ENCODE results near the gene EXOC6B. TPM values are rescaled to one million over a fixed set of nuclear protein-coding genes. Genes with fewer than 3 reads are reported as not detected.

EXOC6B gene
- total RNA-seq, 1 donor from 2014 or later, result 49.9 TPM

DNA sequence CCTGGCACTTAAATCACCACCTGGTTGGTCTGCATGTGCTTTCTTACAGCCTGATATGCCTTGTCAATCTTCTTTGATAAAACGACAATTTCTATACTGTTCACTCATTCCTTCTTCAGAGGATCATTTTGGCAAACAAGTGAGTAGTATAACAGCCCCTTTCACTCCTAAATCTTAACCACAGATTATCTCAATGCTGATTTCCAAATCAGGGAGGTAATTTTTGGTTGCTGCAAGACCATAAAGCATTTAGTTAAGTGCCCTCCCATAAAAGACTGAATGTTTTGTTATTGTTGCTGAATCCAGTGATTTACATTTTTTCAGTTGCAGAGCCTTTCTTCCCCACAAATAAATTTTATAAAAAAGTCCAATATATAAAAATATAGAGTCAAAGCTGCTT is 549.0 kb downstream of the EXOC6B start:
- intact Hi-C loops (cut with DNase I), result no loop called here
- ATAC-seq (no peak), DNase-seq (ENCODE audit: low spot score) (no peak)

GRCh38 chr2:72276356-72276755 is 549.5 kb downstream of the EXOC6B start:
- intact Hi-C loops (cut with DNase I), result no loop called here
- DNase-seq (ENCODE audit: low spot score), result no peak
- ATAC-seq, result no peak

DNA sequence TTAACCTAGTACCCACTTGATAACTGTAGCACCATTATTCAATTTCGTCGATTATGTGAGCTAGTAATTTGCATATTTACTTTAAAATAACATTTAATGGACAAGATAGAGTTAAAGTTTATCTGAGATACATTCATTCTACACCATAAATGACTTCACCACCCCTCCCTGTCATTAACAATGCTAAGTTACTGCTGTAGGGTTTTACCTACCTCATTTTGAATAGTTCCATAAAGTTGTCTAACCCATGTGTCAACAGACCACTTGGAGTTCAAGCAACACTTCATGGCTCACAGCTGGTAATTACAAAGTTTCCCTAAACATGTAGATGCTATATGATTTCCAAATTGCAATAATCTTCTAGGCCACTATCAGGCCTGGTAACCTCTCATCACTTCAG is 550.7 kb downstream of the EXOC6B start:
- intact Hi-C loops (cut with DNase I), result no loop called here
- ATAC-seq (no peak), DNase-seq (ENCODE audit: low spot score) (no peak)

DNA sequence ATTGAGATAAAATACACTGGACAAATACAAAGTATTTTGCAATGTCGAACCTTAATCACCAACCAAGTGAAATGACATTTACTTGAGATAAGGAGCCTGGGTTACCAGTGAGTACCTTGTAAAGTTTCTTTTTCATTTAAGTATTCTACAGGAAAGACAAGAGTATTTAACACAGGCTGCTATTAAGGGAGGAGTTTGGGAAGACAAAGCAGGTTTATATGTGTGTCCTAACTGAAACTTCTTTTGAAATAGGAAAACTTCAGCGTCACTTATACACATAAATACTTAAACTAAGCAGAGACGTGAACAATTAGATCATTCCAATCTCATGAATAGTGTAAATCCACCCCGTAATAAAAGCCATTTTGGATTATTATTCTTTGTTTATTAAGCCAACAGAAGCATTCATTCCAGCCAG is 551.4 kb downstream of the EXOC6B start:
- intact Hi-C loops (cut with DNase I), result no loop called here
- ATAC-seq, result no peak

GRCh38 chr2:72273384-72273783 is 552.4 kb downstream of the EXOC6B start:
- intact Hi-C loops (cut with DNase I), result no loop called here
- no peak for ATAC-seq
- no peak for DNase-seq (ENCODE audit: low spot score)

More for the DNA sequence above, 551.4 kb downstream of the EXOC6B start:
- DNase-seq (ENCODE audit: low spot score), result no peak

DNA sequence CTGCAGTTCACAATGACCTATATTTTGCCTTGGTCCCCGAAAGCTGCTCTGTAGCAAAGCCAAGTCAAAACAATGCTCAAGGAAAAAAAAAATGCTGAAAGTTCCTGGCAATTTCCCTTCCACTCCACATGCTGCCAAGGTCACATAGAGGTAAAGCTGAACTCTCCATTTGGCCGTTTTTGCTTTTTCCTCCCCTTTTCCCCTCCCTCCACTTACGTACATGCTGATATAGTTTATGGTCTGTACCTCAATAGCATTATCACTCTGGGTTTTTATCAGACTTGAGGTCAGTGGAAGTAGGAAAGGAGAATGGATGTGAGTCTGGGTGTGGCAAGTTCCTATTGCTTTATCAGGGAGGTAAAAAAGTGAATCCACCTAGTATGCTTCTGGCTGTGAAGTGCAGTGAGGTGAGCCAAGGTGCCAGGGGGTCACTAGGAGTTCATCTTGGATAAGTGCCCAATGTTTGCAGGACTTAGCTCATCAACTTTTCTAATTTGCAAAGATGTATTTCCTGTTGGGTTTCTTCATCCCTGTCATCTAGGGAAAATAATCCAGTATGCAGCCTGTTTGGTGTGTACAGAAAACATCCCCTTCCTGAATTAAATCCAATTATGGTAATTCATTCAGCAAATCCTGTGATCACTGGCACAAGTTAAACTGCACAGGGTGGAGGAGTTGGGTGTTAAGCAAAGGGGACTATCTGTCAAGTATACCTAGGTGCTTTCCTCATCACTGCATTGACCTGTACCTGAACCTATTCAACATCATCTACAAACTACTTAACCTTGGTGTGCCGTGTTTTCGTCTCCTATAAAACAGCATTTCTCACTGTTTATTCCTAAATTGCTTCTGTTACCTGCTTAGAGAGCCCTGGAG is 553.8 kb downstream of the EXOC6B start:
- DNase-seq (ENCODE audit: low spot score), result no peak
- ATAC-seq, result no peak

DNA sequence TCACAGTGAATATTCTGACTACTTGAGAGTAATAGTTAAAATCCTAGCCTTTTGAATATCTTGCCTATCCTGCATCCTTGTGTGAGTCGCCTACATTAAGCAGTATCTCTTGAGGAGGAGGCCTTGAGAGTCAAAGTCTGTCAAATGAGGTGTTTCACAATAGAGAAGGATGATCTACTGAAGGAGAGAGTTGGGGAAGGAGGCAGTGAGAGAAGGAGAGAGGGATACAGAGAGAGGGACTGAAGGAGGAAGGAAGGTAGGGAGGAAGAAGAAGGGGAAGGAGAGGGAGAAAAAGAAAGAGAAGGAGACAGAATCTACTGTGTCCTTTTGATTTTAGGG is 554.6 kb downstream of the EXOC6B start:
- no peak for ATAC-seq
- intact Hi-C loops (cut with DNase I), result no loop called here
- DNase-seq (ENCODE audit: low spot score), result no peak

More for the DNA sequence above, 553.8 kb downstream of the EXOC6B start:
- intact Hi-C loops (cut with DNase I), result no loop called here

DNA sequence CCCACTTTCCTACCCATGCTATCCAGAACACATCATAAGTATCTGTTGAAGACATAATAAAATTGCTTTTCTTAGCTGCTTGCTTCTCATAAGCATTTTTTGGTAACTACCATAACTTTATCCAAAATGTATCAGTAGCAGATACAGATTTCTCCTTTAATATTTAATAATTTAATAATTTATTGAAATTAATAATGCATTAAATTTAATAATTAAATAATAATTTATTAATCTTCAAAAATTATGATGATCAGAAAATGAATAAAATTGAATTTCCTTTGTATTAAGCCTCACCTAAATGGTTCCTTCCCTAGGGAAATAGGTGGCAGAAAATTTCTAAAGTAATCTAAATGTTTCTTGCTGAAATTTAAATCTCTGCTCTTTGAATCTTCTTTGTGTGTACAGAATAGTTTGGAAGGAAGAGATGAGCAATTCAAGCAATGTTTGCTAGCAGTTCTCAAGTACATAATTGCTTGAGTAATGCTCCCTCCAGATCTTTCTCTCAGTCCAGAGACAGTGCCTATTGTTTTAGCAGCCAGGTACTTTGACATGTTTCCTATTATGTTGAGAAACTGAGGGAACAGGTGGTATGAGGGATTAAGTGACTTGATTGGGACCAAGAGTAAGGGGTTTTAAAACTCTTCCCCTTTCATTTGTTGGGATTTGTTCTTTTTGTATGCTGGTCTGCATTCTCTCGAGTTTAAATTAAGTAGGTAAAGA is 555.1 kb downstream of the EXOC6B start:
- no peak for ATAC-seq
- intact Hi-C loops (cut with DNase I), result no loop called here
- no peak for DNase-seq (ENCODE audit: low spot score)

DNA sequence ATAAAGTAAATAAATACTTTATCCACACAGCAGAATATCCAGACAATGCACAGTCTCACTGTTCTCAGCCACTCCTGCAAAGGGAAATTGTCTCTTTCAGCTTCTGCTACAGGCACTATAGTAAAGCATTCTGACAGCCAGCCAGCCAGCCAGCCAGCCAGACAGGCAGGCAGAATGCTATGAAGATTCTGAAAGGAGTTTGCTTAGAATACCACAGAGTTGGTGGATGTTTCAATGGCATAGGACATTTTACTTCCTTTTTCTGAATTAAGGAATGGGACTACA is 562.1 kb downstream of the EXOC6B start:
- intact Hi-C loops (cut with DNase I), result no loop called here
- DNase-seq (ENCODE audit: low spot score), result no peak
- no peak for ATAC-seq

DNA sequence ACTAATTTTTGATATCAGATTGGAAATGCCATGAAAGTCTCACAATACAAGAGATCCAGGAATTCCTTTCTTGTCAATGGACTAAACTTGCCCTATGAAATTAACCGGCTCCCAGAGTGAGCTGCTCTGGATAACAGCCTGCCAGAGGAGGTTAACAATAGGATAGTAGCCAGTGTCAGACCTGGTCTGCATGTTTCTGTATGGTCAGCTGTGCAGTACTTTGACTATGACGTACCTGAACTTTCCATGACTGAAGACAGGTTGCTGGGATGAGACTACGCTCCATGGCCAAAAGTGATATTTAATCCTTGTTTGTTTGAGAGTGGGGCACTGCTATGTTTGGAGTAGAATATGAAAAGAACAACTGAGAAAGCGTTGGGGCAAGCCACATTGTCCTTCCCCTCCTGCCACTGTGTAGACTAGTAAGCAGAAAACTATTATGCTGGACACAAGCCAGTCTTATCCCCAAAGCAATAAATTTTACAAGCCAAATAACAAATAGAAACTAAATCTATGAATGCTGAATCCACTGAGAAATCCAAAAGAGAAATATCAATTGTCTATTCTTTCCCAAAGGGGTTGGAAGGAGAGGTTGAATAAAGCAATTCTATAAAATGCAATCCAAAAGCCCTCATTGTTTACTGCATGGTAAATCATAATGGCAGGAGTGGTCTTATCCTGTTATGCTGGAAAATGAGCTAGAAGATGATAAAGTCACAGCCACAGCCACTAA is 562.6 kb downstream of the EXOC6B start:
- intact Hi-C loops (cut with DNase I), result no loop called here
- ATAC-seq, result no peak
- DNase-seq (ENCODE audit: low spot score), result no peak

DNA sequence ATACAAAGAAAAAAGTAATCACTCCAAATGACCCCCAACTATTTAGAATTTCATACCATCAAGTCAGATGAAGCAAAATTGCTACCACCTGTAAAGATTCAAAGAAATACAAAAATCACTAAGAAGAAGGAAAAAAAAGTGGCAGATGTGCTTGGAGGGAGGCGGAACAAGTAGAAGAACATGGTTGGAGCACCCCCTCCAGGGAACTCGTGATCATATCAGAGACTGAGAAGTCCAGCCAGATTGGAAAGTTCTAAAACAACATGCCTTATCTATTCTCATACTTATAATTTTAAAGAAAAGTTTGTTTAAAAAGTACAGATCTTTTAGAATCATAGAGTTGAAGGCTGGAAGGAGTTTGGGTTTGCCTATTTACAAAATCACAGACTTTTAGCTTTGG is 564.8 kb downstream of the EXOC6B start:
- DNase-seq (ENCODE audit: low spot score), result no peak
- no peak for ATAC-seq
- intact Hi-C loops (cut with DNase I), result no loop called here

GRCh38 chr2:72255540-72255939 is 570.3 kb downstream of the EXOC6B start:
- no peak for ATAC-seq
- intact Hi-C loops (cut with DNase I), result no loop called here
- DNase-seq (ENCODE audit: low spot score), result no peak

DNA sequence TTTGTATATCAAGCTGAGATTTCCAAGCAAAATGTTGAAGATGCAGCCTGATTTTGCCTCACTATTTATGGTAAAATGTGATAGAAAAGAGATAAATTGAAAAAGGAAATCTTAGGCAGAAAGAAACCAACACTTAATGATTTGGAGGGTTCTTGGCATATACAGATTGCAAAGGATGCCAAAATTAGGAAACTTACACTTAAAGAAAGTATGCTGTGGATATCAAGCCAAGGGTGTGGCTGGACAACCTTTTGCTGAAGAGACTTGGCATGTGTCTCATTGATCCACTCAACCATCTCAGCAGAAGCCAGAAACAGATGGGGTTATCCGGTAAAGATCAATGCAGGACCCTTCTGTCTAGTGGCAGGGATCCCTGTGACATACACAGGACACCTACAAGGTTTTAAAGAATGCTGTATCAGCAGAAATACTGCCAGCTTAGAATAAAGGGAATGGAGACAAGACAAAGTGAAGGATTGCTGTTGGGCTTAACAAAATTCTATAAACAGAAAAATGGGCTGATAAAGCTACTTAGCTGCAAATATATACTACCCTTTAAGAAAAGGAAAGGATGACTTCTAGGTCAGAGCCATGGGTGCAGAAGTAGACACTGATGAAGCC is 570.9 kb downstream of the EXOC6B start:
- intact Hi-C loops (cut with DNase I), result no loop called here
- DNase-seq (ENCODE audit: low spot score) (no peak), ATAC-seq (no peak)

GRCh38 chr2:72238311-72238710 is 587.5 kb downstream of the EXOC6B start:
- intact Hi-C loops (cut with DNase I), result no loop called here
- DNase-seq (ENCODE audit: low spot score) (no peak), ATAC-seq (no peak)

DNA sequence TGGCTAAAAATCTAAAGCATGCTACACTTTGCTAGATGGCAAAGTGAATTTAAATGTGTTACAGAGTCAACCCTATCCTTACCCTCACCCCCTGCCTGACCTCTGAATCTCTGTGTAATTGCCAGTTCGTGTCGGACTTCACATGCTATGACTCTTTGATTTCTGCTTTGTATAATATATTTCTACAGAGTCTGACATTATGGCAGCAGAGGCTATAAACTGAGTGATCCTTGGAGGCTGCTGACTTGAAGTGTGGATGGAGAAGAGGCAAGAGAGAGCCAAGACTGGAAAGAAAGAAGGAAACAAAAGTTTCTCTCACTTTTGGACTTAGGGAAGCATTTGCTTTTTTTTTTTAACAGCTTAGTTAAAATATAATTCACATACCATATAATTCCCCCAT is 588.3 kb downstream of the EXOC6B start:
- intact Hi-C loops (cut with DNase I), result no loop called here
- no peak for ATAC-seq
- no peak for DNase-seq (ENCODE audit: low spot score)

DNA sequence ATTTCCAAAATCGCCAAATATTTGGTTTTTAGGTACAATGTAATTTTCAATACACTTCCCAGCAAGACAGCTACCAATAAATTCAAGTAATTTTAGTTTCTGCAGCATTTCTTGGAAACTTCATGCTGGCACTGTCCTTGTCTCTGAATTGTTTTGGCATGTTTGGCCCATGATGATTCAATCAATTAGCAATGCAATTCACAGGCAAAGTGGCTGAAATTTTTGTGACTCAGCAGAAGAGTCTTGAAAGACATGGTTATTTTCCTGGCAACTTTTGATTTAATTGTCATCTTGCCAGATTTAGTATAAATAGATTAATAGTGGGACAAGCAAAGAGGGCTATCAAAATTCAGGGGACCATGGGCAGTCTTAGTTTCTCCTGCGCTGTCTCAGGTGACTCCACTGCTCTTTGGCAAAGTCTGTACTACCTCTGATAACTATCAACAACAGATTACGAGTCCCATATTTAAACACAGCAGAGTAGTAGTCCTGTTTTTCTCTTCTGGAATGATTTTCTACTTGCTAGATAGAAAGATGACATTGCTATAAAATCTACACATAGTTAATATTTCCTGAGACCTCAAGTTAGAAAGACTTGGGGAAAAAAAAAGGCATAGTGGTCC is 589.3 kb downstream of the EXOC6B start:
- ATAC-seq (no peak), DNase-seq (ENCODE audit: low spot score) (no peak)
- intact Hi-C loops (cut with DNase I), result no loop called here

DNA sequence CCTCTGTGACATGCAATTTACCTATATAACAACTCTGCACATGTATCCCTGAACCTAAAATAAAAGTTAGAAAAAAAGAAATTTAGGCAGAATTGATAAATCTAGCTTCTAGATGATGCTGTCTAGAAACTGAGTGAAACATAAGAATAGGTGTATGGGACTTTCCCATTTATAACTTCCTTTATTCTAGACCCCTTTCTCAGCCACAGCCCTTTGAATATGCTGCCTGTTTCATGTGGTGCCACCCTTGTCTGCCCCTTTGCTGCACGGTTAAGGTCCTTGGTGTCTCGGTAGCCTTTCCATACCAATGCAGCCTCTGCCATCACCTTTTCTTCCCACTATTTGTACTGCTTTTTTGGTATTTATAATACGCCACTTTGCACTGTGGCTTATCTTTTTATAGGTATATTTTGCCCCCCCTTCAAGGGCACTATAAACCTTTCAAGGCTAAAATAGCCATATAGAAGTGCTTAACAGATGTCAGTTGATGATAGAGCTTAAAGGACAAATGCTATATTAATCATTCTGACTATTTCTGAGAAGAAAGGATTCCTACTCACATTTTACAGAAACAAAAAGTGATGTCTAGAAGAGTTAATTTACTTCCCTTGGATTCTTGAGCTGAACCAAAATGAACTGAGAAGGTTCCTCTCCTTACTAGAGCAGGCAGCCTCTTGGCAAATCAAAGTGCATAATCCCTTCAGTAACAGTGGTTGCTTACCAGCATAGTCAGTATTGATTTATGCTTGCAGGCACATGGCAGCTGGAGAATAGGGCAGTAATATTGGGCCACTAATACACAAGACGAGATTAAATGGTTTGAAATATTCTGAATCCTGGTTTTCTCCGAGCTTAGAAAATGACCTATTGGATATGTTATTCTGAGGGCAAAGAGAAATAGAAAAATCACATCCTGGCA is 590.1 kb downstream of the EXOC6B start:
- DNase-seq (ENCODE audit: low spot score) (no peak), ATAC-seq (no peak)
- intact Hi-C loops (cut with DNase I), result no loop called here

- intact Hi-C loops (cut with DNase I), result no loop called here
- no peak for DNase-seq (ENCODE audit: low spot score)
- no peak for ATAC-seq
Measured at GRCh38 chr2:72233211-72233610, 592.6 kb downstream of the EXOC6B start.
